ELF-1 (cell line): ENCODE results near the gene KBTBD6.
A peak's percentile ranks its signal among the peaks of the same experiment; 100 is the strongest.
"Not testable (repeated sequence)": the region's sequence is repeated elsewhere in the genome, so short reads cannot be mapped to it uniquely, and the experiment has no call there.

ENCODE experiments used
- DNase-seq: peaks from one replicate; pipeline ENCODE4 v3.0.0-alpha.2; 2016; ENCODE audit warnings: low read depth, low spot score

The KBTBD6 gene, protein sequence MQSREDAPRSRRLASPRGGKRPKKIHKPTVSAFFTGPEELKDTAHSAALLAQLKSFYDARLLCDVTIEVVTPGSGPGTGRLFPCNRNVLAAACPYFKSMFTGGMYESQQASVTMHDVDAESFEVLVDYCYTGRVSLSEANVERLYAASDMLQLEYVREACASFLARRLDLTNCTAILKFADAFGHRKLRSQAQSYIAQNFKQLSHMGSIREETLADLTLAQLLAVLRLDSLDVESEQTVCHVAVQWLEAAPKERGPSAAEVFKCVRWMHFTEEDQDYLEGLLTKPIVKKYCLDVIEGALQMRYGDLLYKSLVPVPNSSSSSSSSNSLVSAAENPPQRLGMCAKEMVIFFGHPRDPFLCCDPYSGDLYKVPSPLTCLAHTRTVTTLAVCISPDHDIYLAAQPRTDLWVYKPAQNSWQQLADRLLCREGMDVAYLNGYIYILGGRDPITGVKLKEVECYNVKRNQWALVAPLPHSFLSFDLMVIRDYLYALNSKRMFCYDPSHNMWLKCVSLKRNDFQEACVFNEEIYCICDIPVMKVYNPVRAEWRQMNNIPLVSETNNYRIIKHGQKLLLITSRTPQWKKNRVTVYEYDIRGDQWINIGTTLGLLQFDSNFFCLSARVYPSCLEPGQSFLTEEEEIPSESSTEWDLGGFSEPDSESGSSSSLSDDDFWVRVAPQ

DNA sequence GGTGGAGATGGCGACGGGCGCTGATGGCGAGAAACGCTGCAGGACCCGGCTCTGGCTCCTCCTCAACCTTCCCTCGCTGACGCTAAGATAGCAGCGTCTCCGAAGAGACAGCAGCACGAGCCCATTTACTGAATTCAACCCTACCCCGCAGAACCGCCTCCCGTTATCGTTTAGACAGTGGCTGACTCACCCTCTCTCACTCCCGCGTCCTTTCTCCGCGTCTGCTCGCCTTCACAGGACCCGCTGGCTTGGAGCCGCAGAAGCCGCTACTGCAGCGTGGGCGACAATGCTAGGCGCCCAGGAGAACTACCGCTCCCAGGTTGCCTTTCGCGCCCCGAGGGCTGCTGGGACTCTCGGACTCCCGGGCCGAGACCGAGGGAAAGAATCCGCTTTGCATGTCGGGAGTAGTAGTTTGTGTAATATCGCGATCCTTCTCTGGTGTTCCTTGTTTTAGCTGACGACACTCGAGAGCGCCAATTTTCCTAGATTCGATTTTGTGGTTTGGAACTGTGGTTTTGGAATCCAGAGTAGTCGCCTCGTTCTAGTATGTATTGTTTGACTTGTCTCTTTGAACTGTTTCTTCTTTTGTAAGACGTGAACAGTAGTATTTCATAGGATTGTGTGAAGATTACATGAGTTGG, at the start of gene KBTBD6:
KBTBD6 (minus strand) TSS at position 291 of the 641 bp plus-strand sequence. CDS start 291 bp downstream, outside the sequence.
- DNase-seq, result peak; percentile 99

DNA sequence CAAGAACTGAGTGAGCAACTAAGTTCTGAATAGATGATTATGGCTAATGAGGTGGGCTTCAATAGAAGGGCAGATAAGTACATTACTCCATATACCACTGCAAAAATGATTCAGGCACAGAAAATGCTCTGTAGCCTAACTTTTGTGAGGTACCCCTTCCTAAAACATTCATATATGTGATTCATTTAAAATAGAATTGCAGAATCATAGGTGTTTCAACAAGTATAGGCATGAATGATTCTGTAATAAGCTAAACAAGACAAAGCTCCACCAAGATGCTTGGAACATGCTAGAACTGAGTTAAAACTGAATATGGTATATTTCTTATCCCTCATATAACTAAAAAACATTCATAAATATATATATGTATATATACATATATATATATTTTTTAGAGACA, 49.6 kb upstream of the KBTBD6 start:
- DNase-seq, result no peak

DNA sequence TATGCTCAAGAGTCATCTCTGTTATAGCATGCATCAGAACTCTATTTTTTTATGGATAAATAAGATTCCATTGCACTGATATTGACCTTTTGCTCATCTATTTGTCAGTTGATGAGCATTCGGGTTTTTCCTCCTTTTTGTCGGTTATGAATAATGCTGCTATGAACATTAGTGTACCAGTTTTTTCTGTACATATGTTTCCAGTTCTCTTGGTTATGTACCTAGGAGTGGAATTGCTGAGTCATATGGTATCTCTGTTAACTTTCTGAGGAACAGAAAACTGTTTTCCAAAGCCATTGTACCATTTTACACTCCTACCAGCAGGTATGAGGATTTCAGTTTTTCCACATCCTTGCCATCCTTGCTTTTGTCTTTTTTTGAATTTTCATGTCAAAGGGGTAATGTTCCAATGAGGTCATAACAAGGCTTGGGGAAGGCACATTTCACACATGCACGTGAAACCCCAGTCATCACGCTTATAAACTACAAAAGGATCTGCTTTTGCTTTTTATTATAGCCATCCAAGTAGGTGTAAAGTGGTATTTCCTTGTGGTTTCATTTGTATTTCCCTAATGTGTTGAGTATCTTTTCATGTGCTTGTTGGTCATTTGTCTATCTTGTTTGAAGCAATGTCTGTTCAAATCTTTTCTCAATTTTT, 47.1 kb upstream of the KBTBD6 start:
- DNase-seq, result no peak

DNA sequence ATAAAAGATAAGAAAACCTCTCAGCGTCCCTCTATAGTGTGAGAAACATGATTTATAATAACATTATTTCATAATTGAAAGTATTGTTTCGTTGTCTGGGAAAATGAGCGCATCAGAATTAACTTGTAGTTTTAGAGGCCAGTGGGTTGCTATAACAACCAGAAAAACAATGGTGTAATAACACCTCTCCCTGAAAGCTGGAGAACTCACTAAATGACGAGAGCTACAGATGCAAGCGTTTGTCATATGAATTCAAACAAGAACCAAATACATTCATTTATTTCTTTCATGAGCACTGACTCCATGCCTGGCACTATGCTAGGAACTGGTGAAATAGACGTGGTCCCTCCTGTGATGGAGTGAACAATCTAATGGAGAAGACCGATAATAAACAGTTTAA, 45.4 kb upstream of the KBTBD6 start:
- DNase-seq, result no peak

DNA sequence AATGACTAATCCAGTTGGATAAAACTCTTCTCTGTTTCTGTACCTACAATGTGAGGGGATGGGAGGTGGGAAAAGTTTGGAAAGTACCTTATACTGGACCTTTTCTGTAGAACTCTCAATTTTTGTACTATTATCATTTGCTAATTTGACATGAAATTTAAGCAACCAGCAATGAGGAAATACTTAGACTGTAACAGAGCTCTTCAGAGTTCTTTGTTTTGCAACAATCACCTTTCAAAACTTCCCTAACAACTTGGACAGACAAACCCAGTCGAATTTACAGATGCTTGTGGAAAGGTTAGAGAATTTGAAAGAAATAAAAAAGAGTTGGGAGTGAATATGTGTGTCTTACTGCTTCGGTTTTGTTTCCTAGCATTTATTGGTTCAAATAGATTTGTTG, 45.0 kb upstream of the KBTBD6 start:
- no peak for DNase-seq

DNA sequence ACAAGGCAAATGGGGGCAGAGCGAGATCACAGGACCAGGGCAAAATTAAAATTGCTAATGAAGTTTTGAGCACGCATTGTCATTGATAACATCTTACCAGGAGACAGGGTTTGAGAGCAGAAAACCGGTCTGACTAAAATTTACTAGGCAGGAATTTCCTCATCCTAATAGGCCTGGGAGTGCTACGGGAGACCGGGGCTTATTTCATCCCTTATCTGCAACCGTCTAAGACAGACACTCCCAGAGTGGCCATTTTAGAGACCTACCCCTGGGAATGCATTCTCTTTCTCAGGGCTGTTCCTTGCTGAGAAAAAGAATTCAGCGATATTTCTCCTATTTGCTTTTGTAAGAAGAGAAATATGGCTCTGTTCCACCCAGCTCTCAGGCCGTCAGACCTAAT, 43.0 kb upstream of the KBTBD6 start:
- not testable (repeated sequence) for DNase-seq

DNA sequence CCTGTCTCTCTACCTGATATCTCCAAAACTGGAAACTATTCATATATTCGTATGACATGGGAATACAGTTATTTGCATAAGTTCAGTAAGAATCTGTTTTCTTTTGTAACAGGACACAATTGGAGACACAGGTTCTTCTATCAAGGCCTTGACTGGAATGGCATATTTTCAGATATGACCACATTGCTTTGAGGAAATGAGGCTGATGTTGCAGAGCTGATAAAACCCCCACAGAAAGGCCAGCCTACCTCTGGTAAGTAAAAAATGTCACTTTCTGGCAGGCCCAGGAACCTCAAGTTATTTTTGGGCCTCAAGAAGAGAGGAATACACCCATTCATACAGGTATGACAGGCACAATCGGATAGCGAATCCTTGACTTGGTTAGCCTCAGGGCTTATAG, 29.5 kb upstream of the KBTBD6 start:
- DNase-seq, result no peak

DNA sequence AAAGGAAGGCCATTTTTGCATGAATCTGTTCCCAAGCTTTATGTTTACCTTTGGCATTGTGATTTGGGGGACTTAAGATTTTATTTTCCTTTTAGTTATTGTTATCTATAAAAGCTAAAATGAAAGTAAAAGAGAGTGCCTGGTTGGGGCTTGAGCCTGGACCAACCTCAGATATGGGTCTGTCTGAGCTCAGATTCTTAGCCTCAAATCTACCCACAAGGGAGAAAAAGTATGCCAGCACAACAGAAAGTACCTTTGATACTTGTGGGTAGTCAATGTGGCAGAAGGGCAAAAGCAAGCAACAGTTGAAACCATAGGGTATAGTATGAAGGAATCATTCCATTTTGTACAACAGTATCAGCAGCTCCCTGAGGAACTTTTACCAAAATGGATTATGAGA, 26.6 kb upstream of the KBTBD6 start:
- DNase-seq, result no peak

DNA sequence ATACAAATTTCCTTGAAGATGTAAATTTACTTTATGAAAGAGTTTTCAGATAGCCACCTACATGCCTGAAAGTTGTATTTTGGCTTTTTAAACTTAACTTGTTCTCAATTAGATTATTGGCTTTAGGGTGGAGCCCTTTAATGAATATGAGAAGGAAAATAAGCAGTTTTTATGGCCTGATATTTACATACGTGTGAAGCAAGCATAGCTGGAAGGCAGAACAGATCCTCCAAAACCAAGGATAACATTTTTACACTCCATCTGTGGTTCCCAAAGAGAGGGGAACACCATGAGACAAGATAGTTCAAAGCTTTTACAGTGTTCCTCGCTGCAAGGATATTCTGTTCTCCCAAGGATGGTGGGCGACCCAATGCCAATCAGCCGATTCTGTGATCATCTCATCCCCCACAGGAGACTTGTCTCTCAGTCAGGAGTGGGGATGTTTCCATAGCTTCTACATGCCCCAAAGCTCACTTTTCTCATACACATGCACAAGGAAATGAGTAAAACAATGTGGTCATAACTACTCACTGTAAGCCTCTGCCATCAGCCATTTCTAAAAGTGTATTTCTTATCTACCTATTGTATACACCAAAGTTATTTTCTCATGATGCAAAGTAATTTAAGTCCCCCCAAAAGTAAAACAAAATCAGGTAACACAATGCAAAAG, 24.6 kb upstream of the KBTBD6 start:
- no peak for DNase-seq

DNA sequence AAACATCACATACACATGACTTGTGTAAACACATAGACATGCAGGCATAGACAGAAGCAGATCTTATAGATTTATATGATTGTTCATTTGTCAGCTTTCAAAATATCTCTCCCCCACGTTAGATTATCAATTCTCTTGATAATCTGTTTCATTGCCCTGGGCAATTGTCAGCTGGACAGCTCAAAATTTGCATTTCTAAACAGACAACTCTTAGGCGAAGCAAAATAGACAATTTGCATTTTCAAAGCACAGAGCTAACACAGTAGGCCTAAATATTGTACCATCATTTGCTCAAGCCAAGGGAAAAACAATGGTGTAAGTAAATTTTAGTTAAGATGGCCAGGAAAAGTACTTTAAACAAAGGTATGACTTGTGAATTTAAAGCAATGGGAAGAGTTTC, 24.0 kb upstream of the KBTBD6 start:
- DNase-seq, result no peak

DNA sequence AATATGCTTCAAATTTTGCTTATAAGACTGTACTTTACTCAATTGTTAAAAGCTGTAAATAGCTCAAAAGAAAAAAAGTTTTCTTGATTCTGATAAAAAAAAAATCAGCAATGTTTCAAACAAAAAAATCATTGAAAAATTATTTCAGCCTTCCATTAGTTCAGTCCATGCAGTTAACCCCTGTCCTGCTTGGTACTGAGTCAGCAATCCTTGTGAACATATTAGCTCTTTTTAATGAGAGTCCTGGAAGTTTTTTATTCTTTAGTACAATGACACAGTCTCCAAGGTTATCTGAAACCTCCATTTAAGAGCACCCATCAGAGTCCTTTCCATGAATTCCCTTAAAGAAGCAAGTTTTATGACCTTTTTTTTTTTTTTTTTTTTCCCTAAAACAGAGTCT, 21.4 kb upstream of the KBTBD6 start:
- DNase-seq, result no peak

DNA sequence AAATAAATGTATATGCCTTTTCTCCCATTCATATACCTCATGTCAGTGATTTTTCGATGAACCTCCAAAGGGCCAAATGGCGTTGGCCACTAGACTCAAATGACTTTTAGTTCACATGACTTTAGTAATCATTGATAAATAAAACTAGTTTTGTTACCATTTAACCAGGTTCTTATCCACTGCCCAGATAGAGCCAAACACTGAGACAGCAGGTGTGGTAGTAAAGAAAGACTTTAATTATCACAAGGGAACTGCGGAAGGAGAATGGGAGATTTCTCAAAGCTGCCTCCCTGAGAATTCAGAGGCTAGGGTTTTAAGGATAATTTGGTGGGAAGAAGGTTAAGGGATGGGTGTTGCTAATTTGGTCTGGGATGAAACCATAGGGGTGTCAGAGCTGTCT, 19.4 kb upstream of the KBTBD6 start:
- DNase-seq, result no peak

DNA sequence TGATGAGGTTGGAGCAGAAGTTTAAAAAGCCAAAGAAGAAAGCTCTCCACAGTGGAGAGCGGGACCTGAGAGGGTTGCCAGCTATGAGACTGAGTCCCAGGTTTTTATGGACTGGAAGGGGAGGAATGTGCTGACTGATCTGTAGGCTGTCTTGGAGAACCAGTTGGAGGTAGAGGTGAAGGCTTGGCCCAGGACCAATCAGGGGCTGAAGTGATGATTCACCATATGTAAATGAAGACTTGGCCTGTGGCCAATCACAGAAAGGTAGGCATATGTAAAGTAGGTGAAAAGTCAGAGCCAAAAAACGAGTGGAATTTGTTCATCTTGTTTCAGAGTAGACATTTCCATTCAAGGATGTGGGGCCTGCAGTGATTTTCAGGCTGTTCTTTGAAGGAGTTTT, 17.5 kb upstream of the KBTBD6 start:
- DNase-seq, result no peak

DNA sequence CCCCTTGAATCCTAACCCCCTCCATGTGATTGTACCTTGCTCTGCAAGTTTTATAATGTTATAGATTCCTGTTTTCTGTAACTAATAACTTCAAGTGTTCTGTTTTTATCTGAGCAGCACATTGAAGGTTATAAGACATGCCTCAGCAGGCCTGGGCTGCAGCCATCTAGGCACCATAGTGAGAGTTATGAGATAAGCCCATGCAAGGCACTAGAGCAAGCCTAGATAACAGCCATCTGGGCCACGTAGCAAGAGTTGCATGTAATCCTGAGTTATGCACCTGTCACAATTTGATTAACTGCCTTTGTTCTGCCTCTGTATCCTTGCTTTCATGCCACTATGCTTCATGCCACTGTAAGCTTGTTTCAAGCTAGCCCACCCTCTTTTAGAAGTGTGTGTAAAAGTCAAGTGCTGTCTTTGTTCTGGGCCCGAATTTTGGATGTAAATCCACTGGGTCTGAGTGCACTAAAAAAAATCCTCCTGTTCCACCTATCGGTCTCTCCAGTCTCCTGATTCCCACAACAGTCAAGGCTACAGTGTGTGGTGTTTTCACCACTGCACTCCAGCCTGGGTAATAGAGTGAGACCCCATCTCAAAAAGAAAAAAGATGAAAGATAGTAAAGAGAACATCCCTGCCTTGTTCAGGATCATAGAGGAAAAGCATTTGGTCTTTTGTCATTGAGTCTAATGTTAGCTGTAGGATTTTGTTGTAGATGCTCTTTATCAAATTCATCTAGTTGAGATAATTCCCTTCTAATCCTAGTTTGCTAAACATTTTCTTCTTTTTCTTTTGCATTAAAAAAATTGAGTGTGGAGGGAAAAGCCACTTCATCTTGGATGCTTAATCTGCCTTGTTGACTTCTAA, 16.0 kb upstream of the KBTBD6 start:
- no peak for DNase-seq

DNA sequence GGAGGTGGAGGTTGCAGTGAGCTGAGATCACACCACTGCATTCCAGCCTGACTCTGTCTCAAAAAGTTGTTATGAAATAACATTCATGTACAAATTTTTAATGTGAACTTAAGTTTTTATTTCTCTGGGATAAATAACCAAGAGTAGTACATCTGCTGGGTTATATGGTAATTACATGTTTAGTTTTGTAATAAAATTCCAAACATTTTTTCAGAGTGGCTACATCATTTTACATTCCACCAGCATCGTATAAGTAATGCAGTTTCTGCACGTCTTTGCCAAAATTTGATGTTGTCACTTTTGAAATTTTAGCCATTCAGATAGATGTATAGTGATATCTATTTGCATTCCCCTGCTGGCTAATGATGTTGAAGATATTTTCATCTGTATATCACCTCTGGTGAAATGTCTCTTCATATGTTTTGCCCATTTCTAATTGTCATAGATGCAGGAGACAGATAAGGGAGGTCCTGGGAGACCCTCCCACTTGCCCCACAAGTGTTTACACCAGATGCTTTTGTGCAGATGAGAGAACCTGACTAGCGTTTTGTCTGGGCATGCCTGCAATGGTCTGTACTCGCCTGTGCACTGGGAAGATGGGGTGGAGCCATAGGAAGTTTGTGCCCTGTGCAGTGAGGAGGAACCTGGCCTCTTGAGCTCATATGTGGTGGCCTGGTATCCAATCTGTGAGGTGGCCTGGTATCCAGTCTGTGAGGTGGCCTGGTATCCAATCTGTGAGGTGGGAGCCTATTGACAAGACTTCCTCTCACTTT, 12.7 kb upstream of the KBTBD6 start:
- DNase-seq, result no peak

DNA sequence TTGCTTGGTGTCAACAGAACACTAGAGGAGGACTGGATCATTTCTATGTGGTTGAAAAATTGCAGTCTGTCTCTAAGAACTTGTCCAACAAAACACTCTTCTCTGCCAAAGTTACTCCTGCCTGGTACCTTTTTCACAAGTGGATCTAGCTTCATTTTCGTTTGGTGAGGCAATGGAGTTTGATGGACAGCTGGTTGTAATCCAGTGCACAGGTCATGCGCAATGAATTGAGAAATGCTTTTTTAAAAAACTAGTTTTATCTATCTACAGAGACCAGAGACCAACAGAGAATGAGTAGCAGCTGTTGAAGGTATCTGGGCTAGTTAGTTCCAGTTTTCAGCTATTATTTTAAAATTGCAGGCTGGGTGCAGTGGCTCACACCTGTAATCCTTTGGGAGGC, 12.0 kb upstream of the KBTBD6 start:
- DNase-seq, result no peak

DNA sequence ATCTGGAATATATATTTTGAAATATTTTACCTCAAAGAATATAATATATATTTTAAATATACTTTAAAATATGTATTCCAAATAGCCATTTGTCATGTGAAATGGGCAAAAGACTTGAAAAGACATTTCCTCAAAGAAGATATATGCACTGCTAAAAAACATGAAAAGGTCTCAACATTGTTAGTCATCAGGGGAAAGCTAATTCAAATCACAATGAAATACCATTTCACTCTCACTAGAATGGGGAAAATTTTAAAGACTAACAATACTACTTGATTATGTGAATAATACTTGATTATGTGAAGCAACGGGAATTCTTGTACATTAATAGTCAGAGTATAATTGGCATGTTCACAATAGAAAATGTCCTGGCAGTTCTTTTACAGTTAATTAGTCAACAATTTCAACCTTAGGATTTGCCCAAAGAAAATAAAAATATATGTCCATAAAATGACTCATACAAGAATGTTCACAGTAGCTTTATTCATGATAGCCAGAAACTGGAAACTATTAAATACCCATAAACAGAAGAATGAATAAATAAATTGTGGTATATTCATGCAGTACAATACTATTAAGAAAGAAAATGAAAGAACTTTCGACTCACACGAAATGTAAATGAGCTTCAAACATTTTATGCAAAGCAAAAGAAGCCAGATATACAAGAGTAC, 6.8 kb upstream of the KBTBD6 start:
- DNase-seq, result no peak

DNA sequence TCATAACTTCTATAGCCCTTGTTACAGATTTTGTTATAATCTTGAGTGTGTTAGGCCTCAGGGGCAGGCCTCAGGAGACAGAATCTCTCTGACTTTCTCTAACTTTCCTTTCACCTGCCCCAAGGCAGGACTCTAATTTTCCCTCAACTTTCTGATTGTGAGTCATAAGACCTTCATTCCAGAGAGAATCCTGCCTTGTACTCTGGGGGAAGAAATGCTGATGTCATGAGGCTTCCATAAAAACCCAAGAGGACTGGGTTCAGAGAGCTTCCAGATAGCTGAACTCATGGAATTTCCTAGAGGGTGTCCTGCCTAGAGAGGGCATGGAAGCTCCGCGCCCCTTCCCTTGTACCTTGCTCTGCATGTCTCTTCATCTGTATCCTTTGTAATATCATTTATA, 5.3 kb upstream of the KBTBD6 start:
- DNase-seq, result no peak

DNA sequence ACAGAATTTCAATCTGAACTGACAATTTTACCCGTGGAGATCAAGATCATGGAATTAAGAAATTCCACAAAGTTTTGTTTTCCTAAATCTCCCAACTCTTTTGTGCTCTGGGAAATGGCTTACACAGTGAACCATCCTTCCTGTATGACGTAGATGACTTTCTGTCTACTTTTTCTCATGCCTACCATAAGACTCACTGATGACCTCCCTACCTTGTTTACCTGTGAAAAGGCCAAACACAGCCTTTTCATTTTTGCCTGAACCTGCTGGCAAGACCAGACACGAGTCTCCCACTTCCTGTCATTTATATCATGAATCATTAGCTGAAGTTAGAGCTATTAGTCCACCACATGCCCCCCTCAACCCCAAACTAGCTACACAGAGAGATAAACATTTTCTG, 4.6 kb upstream of the KBTBD6 start:
- no peak for DNase-seq
